Kidney (tissue), 14 donors: ENCODE measurements around the gene DDX10. TPM values are rescaled to one million over a fixed set of nuclear protein-coding genes. Genes with fewer than 3 reads are reported as not detected.

Experiments used
- DNase-seq, 5 donors: peaks; one replicate each; pipeline ENCODE4 v3.0.0-alpha.2; 2013 to 2020
- FAIRE-seq: peaks from 2 replicates; lab custom pipeline; 2012; peaks lifted over from hg19 to GRCh38; lab: Jason Lieb, UNC
- H3K27ac ChIP-seq, 2 donors: one replicate each; pipeline ENCODE4 v1.7.0; 2013; ENCODE audit warnings: low read depth in 2 of 2, low read length in 2 of 2, inconsistent platforms in 1 of 2
- H3K27me3 ChIP-seq: one replicate; pipeline ENCODE4 v1.7.1; 2013; ENCODE audit warnings: low read length, inconsistent platforms; ENCODE audit not compliant: control insufficient read depth, insufficient read depth
- H3K36me3 ChIP-seq, 3 donors: one replicate each; pipeline versions ENCODE4 v1.7.0 to v1.7.1; 2013; ENCODE audit warnings: low read length in 3 of 3, control low read depth in 1 of 3, inconsistent platforms in 1 of 3; ENCODE audit not compliant: insufficient read depth in 3 of 3, control insufficient read depth in 2 of 3
- H3K4me1 ChIP-seq, 3 donors: one replicate each; pipeline versions ENCODE4 v1.7.0 to v1.7.1; 2013; ENCODE audit warnings: low read length in 3 of 3, inconsistent platforms in 1 of 3, low read depth in 1 of 3; ENCODE audit not compliant: control insufficient read depth in 2 of 3, insufficient read depth in 2 of 3
- H3K4me3 ChIP-seq, 3 donors: one replicate each; pipeline versions ENCODE4 v1.7.0 to v1.8.1; 2013; ENCODE audit warnings: low read length in 3 of 3, control low read depth in 1 of 3, inconsistent platforms in 1 of 3
- H3K9ac ChIP-seq, 3 donors: one replicate each; pipeline versions ENCODE4 v1.7.0 to v1.7.1; 2013; ENCODE audit warnings: low read length in 3 of 3, control low read depth in 1 of 3, inconsistent platforms in 1 of 3
- H3K9me3 ChIP-seq, 3 donors: one replicate each; pipeline versions ENCODE4 v1.7.0 to v1.7.1; 2013; ENCODE audit warnings: low read length in 3 of 3, control low read depth in 1 of 3, inconsistent platforms in 1 of 3; ENCODE audit not compliant: control insufficient read depth in 2 of 3, insufficient read depth in 1 of 3
- CTCF ChIP-seq: IDR thresholded peaks from 3 replicates; pipeline ENCODE4 v1.5.1; 2012; ENCODE audit warnings: mild to moderate bottlenecking, moderate library complexity, borderline replicate concordance; ENCODE audit not compliant: insufficient read depth; ENCODE audit errors: extremely low read depth
- intact Hi-C: fragments of 100-400 bp; cut with DNase I; formaldehyde crosslinking; loops from one replicate; pipeline ENCODE4 v1.11.1; 2022
- polyA plus RNA-seq: library from polyadenylated mRNA; stranded (reverse); fragments of 350-450 nt; fragmentation: Illumina TruSeq; extraction: RNeasy Lipid Tissue Mini Kit (QIAGEN cat#74804); gene quantifications from one replicate; pipeline ENCODE4 v1.2.3, GENCODE V29; 2014; ENCODE audit warnings: low read depth, low replicate concordance; ENCODE audit not compliant: insufficient read depth
- total RNA-seq: library from RNA; stranded (reverse); fragmentation: NEBNext Ultra II Directional; extraction: Animal tissue kit (Norgen Biotek cat#: 25700); gene quantifications from one replicate; pipeline ENCODE4 v1.2.1, GENCODE V29; 2021
- donor health status: control.
- donor health status: control.
- donor health status: control.
- donor health status: control.
- donor health status: control.
- donor health status: DM: yes; HTN: yes; CAD: no.
- donor health status: Normal renal cell carcinoma (clear cell type).

DDX10 gene
- total and polyA plus RNA-seq, 2 donors from 2014 or later, result 24.8 to 79.2 TPM

GRCh38 chr11:108804511-108804910, 139.6 kb downstream of the DDX10 start:
- no peak for FAIRE-seq
- no peak for TF ChIP-seq CTCF
- no peaks in the 10 kb centered on the region for H3K9me3 ChIP-seq

GRCh38 chr11:108805030-108805429, 140.2 kb downstream of the DDX10 start:
- Histone ChIP-seq H3K36me3 (no peaks in the 10 kb centered on the region), H3K27ac (no peak overlapping the region), H3K9me3 (no peaks in the 10 kb centered on the region), H3K9ac (no peak overlapping the region), H3K4me1 (no peaks in the 10 kb centered on the region), H3K4me3 (no peak overlapping the region), H3K27me3 (no peaks in the 10 kb centered on the region)
- intact Hi-C loops, result no loop called here
- FAIRE-seq, result no peak
- no peak for DNase-seq
- TF ChIP-seq CTCF, result no peak

More at GRCh38 chr11:108804511-108804910, 139.6 kb downstream of the DDX10 start:
- no peak overlapping the region for H3K9ac ChIP-seq
- no peak overlapping the region for H3K27ac ChIP-seq
- no peak overlapping the region for H3K4me3 ChIP-seq
- no peaks in the 10 kb centered on the region for H3K4me1 ChIP-seq
- intact Hi-C loops, result no loop called here
- no peaks in the 10 kb centered on the region for H3K27me3 ChIP-seq
- DNase-seq, result no peak
- H3K36me3 ChIP-seq, result no peaks in the 10 kb centered on the region

GRCh38 chr11:108807262-108807661, 142.4 kb downstream of the DDX10 start:
- H3K9me3 ChIP-seq, result no peaks in the 10 kb centered on the region
- H3K4me1 ChIP-seq, result no peaks in the 10 kb centered on the region
- no peaks in the 10 kb centered on the region for H3K27me3 ChIP-seq
- H3K36me3 ChIP-seq, result no peaks in the 10 kb centered on the region
- no peak for DNase-seq
- no peak overlapping the region for H3K4me3 ChIP-seq
- no peak overlapping the region for H3K9ac ChIP-seq
- H3K27ac ChIP-seq, result no peak overlapping the region
- intact Hi-C loops, result no loop called here
- no peak for FAIRE-seq
- TF ChIP-seq CTCF, result no peak

- FAIRE-seq (no peak), DNase-seq (no peak)
- intact Hi-C loops, result no loop called here
- Histone ChIP-seq H3K27ac (no peak overlapping the region), H3K4me1 (peaks cover 0 to 8% (median 0%) of the 10 kb centered on the region in 3 donors), H3K27me3 (no peaks in the 10 kb centered on the region), H3K9ac (no peak overlapping the region), H3K36me3 (no peaks in the 10 kb centered on the region), H3K4me3 (no peak overlapping the region), H3K9me3 (no peaks in the 10 kb centered on the region)
- TF ChIP-seq CTCF, result no peak
Observed at GRCh38 chr11:108813086-108813485, 148.2 kb downstream of the DDX10 start.
